ENCODE results near the gene MAMSTR.

- TF ChIP-seq CTCF (IDR thresholded peaks at IDR 0.05) = no peak
- no peak for TF ChIP-seq POLR2A (IDR thresholded peaks at IDR 0.05)
Measured at GRCh38 chr19:48734625-48735024, 15.1 kb upstream of the MAMSTR start.

Measured in heart left ventricle (tissue), 13 donors.